Central memory CD4-positive, alpha-beta T cell (primary cell): ENCODE data around the gene ADPRS.
A peak's percentile ranks its signal among the peaks of the same experiment; 100 is the strongest.

Source experiments
- DNase-seq: peaks from one replicate; pipeline ENCODE4 v3.0.0; 2022

The ADPRS gene

GRCh38 chr1:36087233-36088123, 1.2 kb upstream of the ADPRS start:
- DNase-seq, result no peak

GRCh38 chr1:36088265-36088576, 471 bp upstream of the ADPRS start:
- DNase-seq, result no peak

GRCh38 chr1:36089393-36090121, 865 bp downstream of the ADPRS start:
- DNase-seq, result no peak

- DNase-seq, result no peak
These were observed 2.4 kb downstream of the ADPRS start for GRCh38 chr1:36091141-36091540.

GRCh38 chr1:36091698-36092097, 3.0 kb downstream of the ADPRS start:
- DNase-seq, result no peak

- DNase-seq, result no peak
These were observed 3.6 kb downstream of the ADPRS start for GRCh38 chr1:36092166-36092797.

- no peak for DNase-seq
These were observed 4.1 kb downstream of the ADPRS start for GRCh38 chr1:36092798-36093185.

GRCh38 chr1:36093226-36093625, 4.5 kb downstream of the ADPRS start:
- no peak for DNase-seq

- no peak for DNase-seq
These were observed 5.2 kb downstream of the ADPRS start for GRCh38 chr1:36093929-36094328.

- DNase-seq, result no peak
These were observed 5.9 kb downstream of the ADPRS start for GRCh38 chr1:36094621-36095061.

- DNase-seq, result no peak
These were observed 7.2 kb downstream of the ADPRS start for GRCh38 chr1:36095760-36096405.

GRCh38 chr1:36096500-36097432, 8.1 kb downstream of the ADPRS start:
- DNase-seq, result no peak

GRCh38 chr1:36097693-36098585, 9.2 kb downstream of the ADPRS start:
- DNase-seq, result no peak

GRCh38 chr1:36098650-36099365, 10.1 kb downstream of the ADPRS start:
- DNase-seq, result no peak

GRCh38 chr1:36099681-36100341, 11.1 kb downstream of the ADPRS start:
- DNase-seq, result peak; percentile 61

- DNase-seq, result no peak
These were observed 11.7 kb downstream of the ADPRS start for GRCh38 chr1:36100376-36100775.

- no peak for DNase-seq
These were observed 12.9 kb downstream of the ADPRS start for GRCh38 chr1:36101546-36101945.

GRCh38 chr1:36106269-36106668, 17.6 kb downstream of the ADPRS start:
- DNase-seq, result no peak

- no peak for DNase-seq
These were observed 18.7 kb downstream of the ADPRS start for GRCh38 chr1:36107394-36107793.

GRCh38 chr1:36108314-36108713, 19.6 kb downstream of the ADPRS start:
- DNase-seq, result no peak
